GM23248 (cell line): ENCODE results near the gene PPIP5K1.

Experiments used
- EZH2 ChIP-seq: fragments of 200-600 bp; sonication (generic); IDR thresholded peaks from 2 replicates; pipeline ENCODE4 v1.6.1; 2018; ENCODE audit warnings: antibody characterized with exemption, mild to moderate bottlenecking; ENCODE audit not compliant: insufficient read depth, poor library complexity, severe bottlenecking
- EZH2phosphoT487 ChIP-seq: fragments of 200-600 bp; sonication (generic); IDR thresholded peaks from 2 replicates; pipeline ENCODE4 v1.6.1; 2018; ENCODE audit warnings: antibody characterized with exemption, moderate library complexity, mild to moderate bottlenecking, low read depth; ENCODE audit not compliant: insufficient read depth

GRCh38 chr15:43527802-43528541, 62.0 kb downstream of the PPIP5K1 start:
- TF ChIP-seq EZH2phosphoT487 (no peak), EZH2 (no peak)
